Right ventricle myocardium inferior (tissue), 1 donor: ENCODE data around the gene DDX52. TPM values are rescaled to one million over a fixed set of nuclear protein-coding genes. Genes with fewer than 3 reads are reported as not detected.
A peak's percentile ranks its signal among the peaks of the same experiment; 100 is the strongest.
"Not testable (repeated sequence)": the region's sequence is repeated elsewhere in the genome, so short reads cannot be mapped to it uniquely, and the experiment has no call there.

ENCODE experiments used
- ATAC-seq: fragments of 200-7000 bp; cut with Tn5 transposase; one replicate; pipeline ENCODE4 v1.9.1; 2020; ENCODE audit warnings: mild to moderate bottlenecking, moderate library complexity
- DNase-seq: peaks from one replicate; pipeline ENCODE4 v3.0.0; 2021; ENCODE audit errors: missing footprints
- intact Hi-C: fragments of 100-400 bp; cut with DNase I; formaldehyde crosslinking; loops from one replicate; pipeline ENCODE4 v1.11.0; 2022
- total RNA-seq: library from RNA; stranded (reverse); fragmentation: NEBNext Ultra II Directional; extraction: Animal tissue kit (Norgen Biotek cat#: 25700); gene quantifications from one replicate; pipeline ENCODE4 v1.2.1, GENCODE V29; 2021
- donor health status: DM: no; HTN: yes; CAD: no; lungs with severe emphysema.

DDX52 gene
- total RNA-seq, 1 donor from 2014 or later, result 14.9 TPM

DNA sequence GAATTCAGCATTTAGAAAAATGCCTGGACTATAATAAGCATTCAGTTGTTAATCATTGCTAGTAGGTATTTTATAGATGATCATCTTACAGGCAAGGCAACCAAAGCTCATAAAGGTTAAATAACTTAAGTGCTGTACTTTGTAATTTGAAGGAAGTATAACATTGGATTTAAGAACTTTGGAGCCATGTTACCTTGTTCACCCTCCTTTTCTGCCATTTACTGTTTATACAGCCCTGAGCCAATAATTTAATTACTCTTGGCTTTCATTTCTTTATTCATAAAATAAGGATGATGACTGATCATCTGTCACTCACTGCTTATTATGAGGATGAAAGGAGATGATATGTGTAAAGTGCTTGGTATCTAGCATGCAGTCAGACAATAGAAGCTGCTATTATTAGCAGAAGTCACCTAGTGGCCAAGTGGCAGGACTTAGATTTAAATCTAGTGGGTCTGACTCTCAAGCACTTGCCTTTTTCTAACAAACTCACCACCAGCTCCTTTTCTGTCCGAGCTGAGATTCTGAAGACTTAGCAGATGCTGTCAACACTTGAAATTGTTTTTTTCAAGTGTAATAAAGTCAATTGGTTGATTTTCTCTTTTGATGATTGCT is 18.3 kb upstream of the DDX52 start:
- ATAC-seq (no peak), DNase-seq (no peak)
- intact Hi-C loops, result no loop called here

DNA sequence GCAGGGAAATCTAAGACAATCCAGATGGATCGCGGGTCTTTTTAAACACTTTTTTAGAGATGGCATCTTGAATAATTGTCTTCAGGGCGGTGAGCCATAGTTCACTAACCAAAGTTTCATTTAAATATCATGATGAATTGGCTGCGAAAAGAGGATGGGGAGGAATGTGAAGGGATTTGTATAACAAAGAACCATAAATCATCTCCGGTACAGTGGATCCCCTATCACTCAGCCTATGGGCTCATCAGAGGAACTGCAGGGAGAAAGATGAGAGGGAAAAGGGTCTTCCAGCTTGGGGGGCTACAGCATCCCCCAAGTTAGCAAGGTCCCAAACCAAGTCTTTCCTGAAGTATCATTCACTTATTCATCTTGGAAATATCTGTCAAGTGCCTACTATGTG is 16.7 kb upstream of the DDX52 start:
- ATAC-seq (no peak), DNase-seq (no peak)
- intact Hi-C loops, result no loop called here

GRCh38 chr17:37657202-37657601 is 14.0 kb upstream of the DDX52 start:
- DNase-seq (no peak), ATAC-seq (no peak)
- intact Hi-C loops, result no loop called here

DNA sequence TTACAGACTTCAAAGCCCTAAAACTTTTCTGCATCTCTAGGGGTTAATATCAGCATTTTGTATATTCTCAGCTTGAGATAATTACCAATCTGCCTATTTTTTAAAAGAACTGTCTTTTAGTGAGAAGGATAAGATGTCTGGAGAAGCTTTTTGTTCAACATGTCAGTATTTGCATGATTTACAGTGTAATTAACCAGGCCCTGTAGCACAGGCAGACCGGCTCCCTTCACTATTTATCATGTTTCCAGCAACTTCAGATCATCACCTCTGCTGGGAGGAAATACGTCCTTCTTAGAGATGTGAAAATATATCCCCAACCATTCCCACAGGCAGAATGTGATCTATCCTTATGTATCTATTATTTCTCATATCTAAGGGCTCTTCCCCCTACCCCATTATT is 8.6 kb upstream of the DDX52 start:
- no peak for DNase-seq
- no peak for ATAC-seq
- intact Hi-C loops, result loop anchor here (5.0 kb wide), 1 partner anchor 165 kb away; no protein-coding TSS in a partner anchor

DNA sequence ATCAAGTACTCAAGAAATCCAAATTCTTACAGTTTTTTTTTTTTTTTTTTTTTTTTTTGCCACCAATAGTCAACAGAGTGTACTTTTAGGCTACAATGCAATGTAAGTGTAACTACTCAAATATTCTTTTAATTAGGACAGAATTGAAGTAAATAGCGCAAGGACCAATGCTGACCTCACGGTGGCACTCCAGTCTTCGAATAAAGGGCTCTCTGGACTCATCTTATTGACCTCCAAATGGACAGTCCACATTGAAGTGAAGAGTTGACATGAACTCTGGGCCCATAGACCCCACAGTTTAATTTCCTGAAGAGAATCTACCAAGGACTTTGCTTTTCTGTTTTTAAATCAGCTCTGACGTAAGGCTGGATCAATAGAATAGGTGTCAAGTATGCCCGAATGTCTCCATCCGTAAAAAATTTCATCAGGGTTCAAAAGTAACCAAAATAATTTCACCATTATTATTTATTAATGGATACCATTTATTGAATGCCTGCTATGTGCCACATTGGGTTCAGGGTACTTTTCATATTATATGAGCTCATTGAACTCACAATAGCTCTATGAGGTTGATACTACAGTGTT is 7.3 kb upstream of the DDX52 start:
- ATAC-seq, result no peak
- DNase-seq, result no peak
- intact Hi-C loops, result loop anchor here (1.0 to 5.0 kb wide), 2 partner anchors 120 to 167 kb away; no protein-coding TSS in a partner anchor

- ATAC-seq (no peak), DNase-seq (no peak)
- intact Hi-C loops, result no loop called here
Measured at GRCh38 chr17:37648555-37648954, 5.3 kb upstream of the DDX52 start.

- intact Hi-C loops, result no loop called here
- DNase-seq (no peak), ATAC-seq (no peak)
Measured at GRCh38 chr17:37647856-37648255, 4.6 kb upstream of the DDX52 start.

- DNase-seq (no peak), ATAC-seq (no peak)
- intact Hi-C loops, result no loop called here
Measured at GRCh38 chr17:37643869-37644268, 623 bp upstream of the DDX52 start.

DNA sequence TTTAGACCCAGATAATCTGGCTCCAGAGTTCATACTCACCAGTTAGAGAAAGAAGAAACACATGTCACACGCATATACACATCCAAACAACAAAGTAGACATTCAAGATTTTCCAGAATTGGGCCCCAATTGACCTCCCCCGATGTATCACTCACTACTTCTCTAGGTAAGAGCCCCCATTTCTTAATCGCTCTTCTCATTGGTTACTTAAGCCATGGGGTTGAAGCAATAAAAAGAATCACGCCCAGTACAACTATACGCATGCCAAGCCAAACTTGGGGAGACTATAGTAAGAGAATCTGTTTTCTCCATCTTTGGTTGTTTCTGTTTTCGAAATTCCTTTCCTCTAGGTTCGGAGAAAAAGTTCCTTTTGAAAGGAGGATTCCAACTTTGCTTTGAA is 565 bp downstream of the DDX52 start:
- ATAC-seq, result no peak
- DNase-seq, result no peak
- intact Hi-C loops, result no loop called here

GRCh38 chr17:37640015-37640414 is 3.2 kb downstream of the DDX52 start:
- DNase-seq (no peak), ATAC-seq (no peak)
- intact Hi-C loops, result no loop called here

DNA sequence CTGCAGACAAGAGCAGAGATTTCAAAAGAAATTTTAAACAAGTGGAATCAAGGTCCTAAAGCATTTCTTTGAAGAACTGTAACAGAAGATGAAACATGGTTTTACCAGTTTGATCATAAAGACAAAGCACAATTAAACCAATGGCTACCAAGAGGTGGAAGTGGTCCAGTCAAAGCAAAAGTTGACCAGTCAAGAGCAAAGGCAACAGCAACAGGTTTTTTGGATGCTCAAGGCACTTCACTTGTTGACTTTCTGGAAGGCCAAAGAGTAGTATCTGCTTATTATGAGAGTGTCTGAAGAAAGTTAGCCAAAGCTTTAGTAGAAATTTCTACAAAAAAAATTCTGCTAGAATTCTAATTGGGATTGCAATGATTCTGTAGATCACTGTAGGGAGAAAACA is 5.3 kb downstream of the DDX52 start:
- intact Hi-C loops, result no loop called here
- no peak for DNase-seq
- no peak for ATAC-seq

DNA sequence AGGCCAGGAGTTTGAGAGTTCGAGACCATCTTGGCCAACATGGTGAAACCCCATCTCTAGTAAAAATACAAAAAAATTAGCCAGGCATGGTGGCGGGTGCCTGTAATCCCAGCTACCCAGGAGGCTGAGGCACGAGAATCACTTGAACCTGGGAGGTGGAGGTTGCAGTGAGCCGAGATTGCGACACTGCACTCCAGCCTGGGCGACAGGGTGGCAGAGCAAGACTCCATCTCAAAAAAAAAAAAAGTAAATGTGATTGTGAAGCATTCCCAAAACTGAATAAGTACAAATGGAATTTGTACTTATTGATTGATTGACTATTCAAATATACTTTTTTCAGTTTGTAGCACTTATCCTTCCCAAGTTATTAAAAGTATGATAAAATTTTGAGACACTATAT is 26.8 kb downstream of the DDX52 start:
- DNase-seq, intact Hi-C loops: not testable (repeated sequence)

GRCh38 chr17:37614823-37615222 is 28.4 kb downstream of the DDX52 start:
- ATAC-seq, result no peak

More for the DNA sequence above, 26.8 kb downstream of the DDX52 start:
- not testable (repeated sequence) for ATAC-seq

DNA sequence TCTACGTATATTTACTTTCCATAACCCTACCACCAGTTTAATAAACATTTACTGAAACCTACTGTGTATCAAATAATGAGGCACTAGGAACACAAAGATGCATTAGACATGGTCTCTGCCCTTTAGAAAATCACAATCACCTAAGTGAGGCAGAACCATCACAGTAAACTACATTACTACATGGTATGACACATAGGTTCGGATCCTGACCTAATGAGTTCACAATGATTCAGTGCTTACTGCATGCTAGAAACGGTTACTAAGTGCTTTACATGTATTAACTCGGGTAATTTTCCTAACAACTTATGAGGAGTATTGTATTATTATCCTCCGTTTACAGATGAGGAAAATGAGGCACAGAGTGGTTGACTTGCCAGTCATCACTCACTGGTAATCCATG is 28.9 kb downstream of the DDX52 start:
- intact Hi-C loops, result no loop called here
- DNase-seq (no peak), ATAC-seq (no peak)

More at GRCh38 chr17:37614823-37615222, 28.4 kb downstream of the DDX52 start:
- no peak for DNase-seq
- intact Hi-C loops, result no loop called here

- DNase-seq (no peak), ATAC-seq (no peak)
- intact Hi-C loops, result no loop called here
Measured at GRCh38 chr17:37610971-37611370, 32.3 kb downstream of the DDX52 start.

DNA sequence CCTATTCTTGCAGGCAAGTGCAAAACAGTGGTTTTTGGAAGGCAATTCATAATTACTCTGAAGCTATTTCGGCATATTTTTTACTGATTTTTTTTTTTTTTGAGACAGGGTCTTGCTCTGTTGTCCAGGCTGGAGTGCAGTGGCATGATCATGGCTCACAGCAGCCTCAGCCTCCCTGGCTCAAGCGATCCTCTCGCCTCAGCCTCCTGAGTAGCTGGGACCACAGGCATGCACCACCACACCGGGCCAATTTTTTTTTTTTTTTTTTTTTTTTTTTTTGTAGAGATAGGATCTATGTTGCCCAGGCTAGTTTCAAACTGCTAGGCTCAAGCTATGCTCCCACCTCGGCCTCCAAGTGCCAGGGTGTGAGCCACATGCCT is 33.2 kb downstream of the DDX52 start:
- DNase-seq, ATAC-seq, intact Hi-C loops: not testable (repeated sequence)

- intact Hi-C loops, result no loop called here
- peak; percentile 98 for DNase-seq
- peak; percentile 99 for ATAC-seq
Measured at GRCh38 chr17:37609170-37610040, 33.8 kb downstream of the DDX52 start, which contains the start of gene SYNRG. SYNRG (minus strand) TSS chr17:37609418; CDS start chr17:37609355, 63 bp downstream.

DNA sequence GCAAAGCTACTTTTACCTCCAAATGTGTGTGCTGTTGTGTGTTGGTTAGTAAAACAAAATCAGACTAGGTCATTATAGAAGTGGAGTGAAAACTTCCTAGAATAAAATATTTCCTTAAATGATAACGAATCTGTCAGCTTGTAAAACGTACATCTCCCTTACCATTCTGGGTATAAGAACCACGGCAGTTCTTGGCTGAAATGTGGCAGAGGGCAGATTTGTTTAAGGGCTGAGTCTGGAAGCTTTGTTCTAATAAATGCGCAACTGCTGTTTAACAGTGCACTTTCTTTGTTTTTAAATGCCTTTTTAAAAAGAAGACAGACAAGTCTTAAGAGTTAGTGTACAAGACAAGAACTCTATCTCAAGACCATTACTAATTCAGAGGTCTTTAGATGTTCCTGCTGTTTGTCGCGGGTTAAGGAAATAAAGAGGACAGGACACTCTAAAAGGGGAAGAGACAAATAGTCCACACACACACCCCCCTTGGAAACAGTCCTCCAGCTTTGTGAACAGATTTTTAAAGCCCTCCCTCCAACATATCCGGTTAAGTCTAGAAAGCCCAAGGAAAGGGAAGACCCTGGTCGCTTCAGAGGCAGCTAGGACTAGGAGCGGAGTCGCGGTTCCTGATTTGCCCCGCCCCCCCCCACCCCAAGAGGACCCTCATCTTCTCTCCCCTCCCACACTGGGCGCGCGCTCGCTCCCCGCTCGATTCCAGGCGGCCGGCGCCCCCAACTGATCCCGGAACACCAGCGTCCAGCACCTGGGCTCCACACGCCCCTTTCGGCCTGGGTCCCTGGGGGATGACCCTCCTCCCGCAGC is 34.7 kb downstream of the DDX52 start:
- intact Hi-C loops, result no loop called here
- DNase-seq (no peak), ATAC-seq (peak; percentile 32)
